Erythroblast (primary cell): ENCODE measurements around the gene FMN2.

ENCODE experiments used
- GATA1 ChIP-seq: IDR thresholded peaks from 2 replicates; pipeline ENCODE4 v1.6.1; 2011; ENCODE audit warnings: low read depth, mild to moderate bottlenecking, control low read depth, low read length, moderate library complexity
- POLR2A ChIP-seq: IDR thresholded peaks from 2 replicates; pipeline ENCODE4 v1.6.1; 2011; ENCODE audit warnings: mild to moderate bottlenecking, low read length

DNA sequence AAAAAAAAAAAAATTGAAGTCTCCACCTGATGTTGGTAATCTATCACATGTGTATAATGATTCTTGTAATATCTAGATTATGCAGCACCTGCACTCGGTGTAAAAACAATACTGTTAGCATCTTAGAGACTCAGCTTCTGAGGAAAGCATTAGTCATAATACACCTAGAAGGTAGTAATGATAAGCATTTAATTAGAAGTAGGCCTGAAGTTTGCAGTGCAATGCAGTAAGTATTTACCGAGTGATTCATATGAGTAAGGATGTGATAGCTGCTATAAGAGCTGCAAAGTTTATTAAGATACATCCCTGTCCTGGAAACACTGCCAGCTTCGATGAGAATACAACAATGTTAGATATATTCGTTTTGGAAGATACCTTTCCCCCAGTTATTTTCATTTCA, 323.8 kb downstream of the FMN2 start:
- no peak for TF ChIP-seq POLR2A
- no peak for TF ChIP-seq GATA1
